ENCODE results near the gene NLE1. TPM values are rescaled to one million over a fixed set of nuclear protein-coding genes. Genes with fewer than 3 reads are reported as not detected.
"Not testable (repeated sequence)": the region's sequence is repeated elsewhere in the genome, so short reads cannot be mapped to it uniquely, and the experiment has no call there.

Gene NLE1
- total and polyA plus RNA-seq, 7 donors, result 3.0 to 16.8 (median 11.2) TPM

DNA sequence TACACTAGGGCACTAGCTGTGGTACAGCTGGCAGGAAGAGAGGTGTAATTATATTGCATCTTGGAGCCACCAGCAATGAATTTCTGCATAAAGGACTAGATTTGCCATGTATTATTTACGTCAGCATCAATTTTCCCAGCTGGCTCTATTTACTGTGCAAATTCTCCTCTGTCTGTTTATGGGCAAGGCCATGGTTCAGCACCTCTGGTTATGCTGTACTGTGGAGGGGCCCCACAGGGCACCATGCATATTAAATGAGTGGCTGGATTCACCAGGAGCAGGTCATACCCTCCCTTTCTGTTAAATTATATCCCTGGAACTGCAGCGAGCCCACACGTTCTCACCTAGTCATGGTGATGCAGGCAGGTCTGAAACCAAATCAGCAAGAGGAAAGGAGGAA is 42.2 kb downstream of the NLE1 start:
- Histone ChIP-seq H3K36me3 (peaks cover 8 to 62% (median 20%) of the 10 kb centered on the region in 4 donors), H3K9me3 (no peaks in the 10 kb centered on the region), H3K4me3 (no peak overlapping the region), H3K27ac (no peak overlapping the region), H3K27me3 (no peaks in the 10 kb centered on the region), H3K4me1 (no peaks in the 10 kb centered on the region)
- DNase-seq, result no peak
- intact Hi-C loops (cut with DNase I), result no loop called here
- TF ChIP-seq, protein P1, sequence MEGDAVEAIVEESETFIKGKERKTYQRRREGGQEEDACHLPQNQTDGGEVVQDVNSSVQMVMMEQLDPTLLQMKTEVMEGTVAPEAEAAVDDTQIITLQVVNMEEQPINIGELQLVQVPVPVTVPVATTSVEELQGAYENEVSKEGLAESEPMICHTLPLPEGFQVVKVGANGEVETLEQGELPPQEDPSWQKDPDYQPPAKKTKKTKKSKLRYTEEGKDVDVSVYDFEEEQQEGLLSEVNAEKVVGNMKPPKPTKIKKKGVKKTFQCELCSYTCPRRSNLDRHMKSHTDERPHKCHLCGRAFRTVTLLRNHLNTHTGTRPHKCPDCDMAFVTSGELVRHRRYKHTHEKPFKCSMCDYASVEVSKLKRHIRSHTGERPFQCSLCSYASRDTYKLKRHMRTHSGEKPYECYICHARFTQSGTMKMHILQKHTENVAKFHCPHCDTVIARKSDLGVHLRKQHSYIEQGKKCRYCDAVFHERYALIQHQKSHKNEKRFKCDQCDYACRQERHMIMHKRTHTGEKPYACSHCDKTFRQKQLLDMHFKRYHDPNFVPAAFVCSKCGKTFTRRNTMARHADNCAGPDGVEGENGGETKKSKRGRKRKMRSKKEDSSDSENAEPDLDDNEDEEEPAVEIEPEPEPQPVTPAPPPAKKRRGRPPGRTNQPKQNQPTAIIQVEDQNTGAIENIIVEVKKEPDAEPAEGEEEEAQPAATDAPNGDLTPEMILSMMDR (IDR thresholded peaks at IDR 0.05), result no peak
- TF ChIP-seq POLR2AphosphoS5 (IDR thresholded peaks at IDR 0.05) (no peak), POLR2A (IDR thresholded peaks at IDR 0.05) (no peak), EP300 (IDR thresholded peaks at IDR 0.05) (no peak)
- WGBS, 2 donors, result 89 to 92% methylated on average over 3 of the region's 3 CpGs

DNA sequence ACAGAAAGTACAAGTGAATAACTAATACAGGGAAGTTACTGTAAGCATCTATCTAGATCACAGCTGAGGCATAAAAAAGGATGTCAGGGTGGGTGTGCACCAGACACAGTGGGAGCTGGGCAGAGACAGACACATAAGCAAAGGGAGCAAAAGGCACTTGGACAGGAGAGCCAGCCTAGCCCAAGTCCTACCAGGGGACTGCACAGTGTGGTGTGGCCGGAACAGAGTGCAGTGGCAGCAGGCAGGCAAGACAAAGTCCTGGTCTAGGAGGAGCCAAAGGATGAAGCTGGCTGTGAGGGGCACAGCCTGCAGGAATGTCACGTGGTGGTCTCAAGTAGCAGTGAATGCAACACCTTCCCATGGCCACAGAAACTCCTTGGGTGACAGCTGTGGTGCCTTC is 44.3 kb downstream of the NLE1 start:
- H3K27ac ChIP-seq, result no peak overlapping the region
- peaks cover 8 to 48% (median 16%) of the 10 kb centered on the region in 4 donors for H3K36me3 ChIP-seq
- H3K27me3 ChIP-seq, result no peaks in the 10 kb centered on the region
- TF ChIP-seq POLR2A (IDR thresholded peaks at IDR 0.05), result no peak
- TF ChIP-seq, protein P1 (IDR thresholded peaks at IDR 0.05), result no peak
- no peak for TF ChIP-seq POLR2AphosphoS5 (IDR thresholded peaks at IDR 0.05)
- TF ChIP-seq EP300 (IDR thresholded peaks at IDR 0.05), result no peak
- WGBS, 2 donors, result 95 to 96% methylated on average over 2 of the region's 2 CpGs
- H3K4me3 ChIP-seq, result no peak overlapping the region
- intact Hi-C loops (cut with DNase I), result no loop called here
- H3K9me3 ChIP-seq, result no peaks in the 10 kb centered on the region
- DNase-seq, result no peak
- no peaks in the 10 kb centered on the region for H3K4me1 ChIP-seq

DNA sequence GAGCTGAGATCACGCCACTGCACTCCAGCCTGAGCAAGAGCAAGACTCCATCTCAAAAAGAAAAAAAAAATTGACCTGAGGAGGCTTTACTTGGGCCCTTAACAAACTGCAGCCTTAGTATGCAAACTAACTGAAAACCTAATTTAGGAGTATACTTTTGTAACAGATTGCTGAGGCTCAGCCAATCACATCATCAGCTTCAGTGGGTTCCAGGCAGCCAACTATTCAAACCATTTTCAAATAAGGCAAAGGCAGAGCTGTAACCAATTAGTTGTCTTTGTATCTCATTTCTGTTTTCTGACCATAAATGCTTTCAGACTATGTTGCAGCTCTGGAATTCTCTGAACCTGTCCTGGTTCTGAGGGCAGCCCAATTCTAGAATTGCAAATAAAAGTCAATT is 46.4 kb downstream of the NLE1 start:
- no peaks in the 10 kb centered on the region for H3K9me3 ChIP-seq
- intact Hi-C loops (cut with DNase I), result no loop called here
- TF ChIP-seq POLR2A (IDR thresholded peaks at IDR 0.05) (no peak), EP300 (IDR thresholded peaks at IDR 0.05) (no peak), POLR2AphosphoS5 (IDR thresholded peaks at IDR 0.05) (no peak)
- TF ChIP-seq, protein P1 (IDR thresholded peaks at IDR 0.05), result no peak
- H3K27ac ChIP-seq, result no peak overlapping the region
- H3K36me3 ChIP-seq, result peaks cover 4 to 29% (median 7%) of the 10 kb centered on the region in 4 donors
- DNase-seq, result no peak
- WGBS, 2 donors, result 96 to 98% methylated on average over 1 of the region's 1 CpG
- no peak overlapping the region for H3K4me3 ChIP-seq
- H3K4me1 ChIP-seq, result no peaks in the 10 kb centered on the region
- H3K27me3 ChIP-seq, result no peaks in the 10 kb centered on the region

DNA sequence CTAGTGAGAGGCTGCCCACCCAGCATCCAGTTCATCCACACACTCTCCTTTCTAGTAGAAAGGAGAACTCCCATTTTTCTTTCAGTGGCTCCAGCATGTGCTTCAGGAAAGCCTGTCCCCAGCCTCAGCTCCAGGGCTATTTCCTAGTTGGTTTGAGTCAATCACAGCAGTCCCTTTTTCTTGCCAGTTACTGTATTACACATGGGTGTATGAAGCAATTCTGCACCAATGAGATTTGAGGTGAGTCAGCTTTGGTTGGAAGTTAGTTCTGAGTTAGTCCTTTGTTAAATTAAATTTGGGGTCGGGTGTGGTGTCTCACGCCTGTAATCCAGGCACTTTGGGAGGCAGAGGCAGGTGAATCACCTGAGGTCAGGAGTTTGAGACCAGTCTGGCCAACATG is 47.2 kb downstream of the NLE1 start:
- WGBS, 2 donors, result 54 to 76% methylated on average over 2 of the region's 2 CpGs
- Histone ChIP-seq H3K4me1 (peaks cover 0 to under 1% (median 0%) of the 10 kb centered on the region in 4 donors), H3K9me3 (no peaks in the 10 kb centered on the region)

DNA sequence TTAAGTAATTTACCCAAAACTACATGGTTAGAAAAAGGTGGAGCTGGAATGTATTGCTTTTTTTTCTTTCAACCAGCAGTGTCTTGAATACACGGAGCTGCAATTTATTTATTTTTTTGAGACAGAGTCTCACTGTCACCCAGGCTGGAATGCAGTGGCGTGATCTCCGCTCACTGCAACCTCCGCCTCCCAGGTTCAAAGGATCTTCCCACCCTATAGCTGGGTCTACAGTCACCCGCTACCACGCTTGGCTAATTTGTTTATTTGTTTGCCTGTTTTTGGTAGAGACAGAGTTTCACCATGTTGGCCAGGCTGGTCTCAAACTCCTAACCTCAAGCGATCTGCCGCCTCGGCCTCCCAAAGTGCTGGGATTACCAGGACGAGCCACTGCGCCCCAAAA is 51.4 kb downstream of the NLE1 start:
- DNase-seq; H3K27me3 ChIP-seq; H3K4me3 ChIP-seq; H3K9me3 ChIP-seq; H3K27ac ChIP-seq; H3K36me3 ChIP-seq; intact Hi-C loops (cut with DNase I): not testable (repeated sequence)
- H3K4me1 ChIP-seq, result peaks cover 0 to 31% (median 7%) of the 10 kb centered on the region in 4 donors
- 92 to 94% methylated on average over 11 of the region's 11 CpGs for WGBS, 2 donors

More for the DNA sequence above, 47.2 kb downstream of the NLE1 start:
- no peak for DNase-seq
- Histone ChIP-seq H3K27ac (no peak overlapping the region), H3K27me3 (no peaks in the 10 kb centered on the region), H3K36me3 (peaks cover 0 to 21% (median under 1%) of the 10 kb centered on the region in 4 donors), H3K4me3 (no peak overlapping the region)
- TF ChIP-seq POLR2A (IDR thresholded peaks at IDR 0.05), result no peak
- TF ChIP-seq, protein P1 (IDR thresholded peaks at IDR 0.05), result no peak
- TF ChIP-seq POLR2AphosphoS5 (IDR thresholded peaks at IDR 0.05), result no peak
- no peak for TF ChIP-seq EP300 (IDR thresholded peaks at IDR 0.05)
- intact Hi-C loops (cut with DNase I), result no loop called here
